HCT116 (cell line): ENCODE measurements around the gene STK39. TPM values are rescaled to one million over a fixed set of nuclear protein-coding genes. Genes with fewer than 3 reads are reported as not detected.
"Not testable (repeated sequence)": the region's sequence is repeated elsewhere in the genome, so short reads cannot be mapped to it uniquely, and the experiment has no call there.

Source experiments
- ATAC-seq: fragments of 200-7000 bp; cut with Tn5 transposase; 2 replicates; pipeline ENCODE4 v1.9.1; 2020; ENCODE audit warnings: mild to moderate bottlenecking, moderate library complexity
- BruUV-seq: library from RNA; stranded (reverse); fragments of 400-500 nt; replicated peaks from 2 replicates; lab custom pipeline; 2021; lab: Mats Ljungman, UMichigan
- CTCF ChIA-PET: fragments of 300-600 bp; sonication (Branson Sonifier 250); formaldehyde crosslinking; loops from one replicate; lab custom pipeline; 2021; ENCODE audit warnings: antibody characterized with exemption; lab: Charles Lee
- POLR2A ChIA-PET: fragments of 300-600, 350-600 bp; sonication (Branson Sonifier 250); formaldehyde crosslinking; loops from one replicate; lab custom pipeline; 2021; ENCODE audit warnings: antibody characterized with exemption; lab: Charles Lee
- RAD21 ChIA-PET, 2 experiments: fragments of 300-600 bp; sonication (Branson Sonifier 250); formaldehyde crosslinking; loops; one replicate each; lab custom pipeline; 2023; ENCODE audit warnings: low total read pairs in 2 of 2; ENCODE audit not compliant: uncharacterized antibody in 2 of 2, unreplicated experiment in 2 of 2, low non-redundant PET in 1 of 2; lab: Charles Lee
- DNase-seq: peaks from one replicate; pipeline ENCODE4 v3.0.0-alpha.2; 2010; ENCODE audit warnings: low read depth, low spot score
- H2AFZ ChIP-seq: fragments of 200-600 bp; shearing (Covaris generic), sonication (generic); 2 replicates; pipeline ENCODE4 v1.6.1; 2017; ENCODE audit warnings: low read depth, mixed run types, mixed read lengths, antibody characterized with exemption, low read length; ENCODE audit not compliant: poor library complexity, severe bottlenecking
- H3K27ac ChIP-seq: 2 replicates; pipeline ENCODE4 v1.5.1; 2012; ENCODE audit warnings: low read depth, low read length
- H3K27me3 ChIP-seq: fragments of 200-600 bp; sonication (generic); 2 replicates; pipeline ENCODE4 v1.6.1; 2016; ENCODE audit warnings: mixed run types, low read length, mixed read lengths; ENCODE audit not compliant: insufficient read depth
- H3K36me3 ChIP-seq, 2 experiments: fragments of 200-500 bp in 1 of 2; fragments of 200-600 bp in 1 of 2; sonication (Bioruptor generic) in 1 of 2; sonication (generic) in 1 of 2; 2 replicates each; pipeline versions ENCODE4 v1.5.1 to v1.6.1; 2014 to 2016; ENCODE audit warnings: low read length in 2 of 2, inconsistent platforms in 1 of 2, mixed read lengths in 1 of 2, mixed run types in 1 of 2; ENCODE audit not compliant: insufficient read depth in 2 of 2, control insufficient read depth in 1 of 2
- H3K4me1 ChIP-seq, 2 experiments: fragments of 200-600 bp in 1 of 2; sonication (generic) in 1 of 2; 2 replicates each; pipeline versions ENCODE4 v1.5.1 to v1.6.1; 2012 to 2017; ENCODE audit warnings: low read length in 2 of 2, inconsistent platforms in 1 of 2, mild to moderate bottlenecking in 1 of 2, mixed read lengths in 1 of 2, mixed run types in 1 of 2, moderate library complexity in 1 of 2; ENCODE audit not compliant: insufficient read depth in 2 of 2, control insufficient read depth in 1 of 2
- H3K4me2 ChIP-seq: fragments of 200-600 bp; sonication (generic); 2 replicates; pipeline ENCODE4 v1.6.1; 2017; ENCODE audit warnings: mixed run types, low read length, mixed read lengths
- H3K4me3 ChIP-seq, 2 experiments: fragments of 200-600 bp in 1 of 2; sonication (generic) in 1 of 2; replicated peaks in 1 of 2; 2 replicates each; pipeline ENCODE4 v1.5.1; 2011 to 2016; ENCODE audit warnings: low read length in 2 of 2, control low read depth in 1 of 2, low read depth in 1 of 2, mild to moderate bottlenecking in 1 of 2, mixed read lengths in 1 of 2, mixed run types in 1 of 2
- H3K79me2 ChIP-seq: fragments of 200-600 bp; sonication (generic); 2 replicates; pipeline ENCODE4 v1.6.1; 2017; ENCODE audit warnings: mild to moderate bottlenecking, mixed run types, low read length, moderate library complexity, mixed read lengths; ENCODE audit not compliant: insufficient read depth
- H3K9ac ChIP-seq: fragments of 200-600 bp; sonication (generic); 2 replicates; pipeline ENCODE4 v1.6.1; 2016; ENCODE audit warnings: low read length, mixed read lengths
- H3K9me2 ChIP-seq: fragments of 200-600 bp; sonication (generic), shearing (Covaris generic); 2 replicates; pipeline ENCODE4 v1.6.1; 2017; ENCODE audit warnings: mixed run types, mild to moderate bottlenecking, moderate library complexity; ENCODE audit not compliant: insufficient read depth
- H3K9me3 ChIP-seq, 2 experiments: fragments of 200-500 bp in 1 of 2; fragments of 200-600 bp in 1 of 2; sonication (Bioruptor generic) in 1 of 2; sonication (generic) in 1 of 2; 2 replicates each; pipeline ENCODE4 v1.6.1; 2014 to 2017; ENCODE audit warnings: low read length in 2 of 2, mixed read lengths in 2 of 2, inconsistent platforms in 1 of 2, low read depth in 1 of 2, mild to moderate bottlenecking in 1 of 2, mixed run types in 1 of 2, moderate library complexity in 1 of 2; ENCODE audit not compliant: control insufficient read depth in 1 of 2, insufficient read depth in 1 of 2
- H4K20me1 ChIP-seq: fragments of 200-600 bp; sonication (generic), shearing (Covaris generic); 2 replicates; pipeline ENCODE4 v1.6.1; 2017; ENCODE audit warnings: mixed run types, mild to moderate bottlenecking, moderate library complexity; ENCODE audit not compliant: insufficient read depth
- EGR1 ChIP-seq: IDR thresholded peaks from 2 replicates; pipeline ENCODE4 v1.6.1; 2012; ENCODE audit warnings: low read depth
- EZH2phosphoT487 ChIP-seq: fragments of 200-600 bp; IDR thresholded peaks from 2 replicates; pipeline ENCODE4 v1.6.1; 2018; ENCODE audit warnings: antibody characterized with exemption, borderline replicate concordance
- FOSL1 ChIP-seq: IDR thresholded peaks from 2 replicates; pipeline ENCODE4 v1.6.1; 2012; ENCODE audit warnings: low read depth
- POLR2AphosphoS5 ChIP-seq: IDR thresholded peaks from 2 replicates; pipeline ENCODE4 v1.6.1; 2011; ENCODE audit warnings: mild to moderate bottlenecking, low read depth, low read length, moderate library complexity
- SIN3A ChIP-seq: IDR thresholded peaks from 2 replicates; pipeline ENCODE4 v1.6.1; 2012; ENCODE audit warnings: low read depth
- SP1 ChIP-seq: IDR thresholded peaks from 2 replicates; pipeline ENCODE4 v1.6.1; 2012; ENCODE audit warnings: low read depth
- SRF ChIP-seq: IDR thresholded peaks from 2 replicates; pipeline ENCODE4 v1.6.1; 2012; ENCODE audit warnings: low read depth
- TCF7L2 ChIP-seq: IDR thresholded peaks from 2 replicates; pipeline ENCODE4 v1.7.0; 2011; ENCODE audit warnings: borderline replicate concordance, inconsistent platforms; ENCODE audit not compliant: insufficient read depth, insufficient read length; ENCODE audit errors: extremely low read depth
- ZFX ChIP-seq: fragments of 450-650 bp; IDR thresholded peaks from 2 replicates; pipeline ENCODE4 v1.6.1; 2017
- ZNF274 ChIP-seq: fragments of 200-500 bp; sonication (Bioruptor generic); IDR thresholded peaks from 2 replicates; pipeline ENCODE4 v1.6.1; 2014; ENCODE audit warnings: mild to moderate bottlenecking, low read depth, low read length, inconsistent platforms
- intact Hi-C: fragments of 100-400 bp; cut with micrococcal nuclease; formaldehyde crosslinking; loops from 2 replicates; pipeline ENCODE4 v1.10.0; 2022
- total RNA-seq: library from RNA; stranded (reverse); gene quantifications from one replicate; pipeline ENCODE4 v1.2.1, GENCODE V29; 2021; ENCODE audit not compliant: unreplicated experiment

Gene STK39
- total RNA-seq, 1 experiment from 2014 or later = 118 TPM

DNA sequence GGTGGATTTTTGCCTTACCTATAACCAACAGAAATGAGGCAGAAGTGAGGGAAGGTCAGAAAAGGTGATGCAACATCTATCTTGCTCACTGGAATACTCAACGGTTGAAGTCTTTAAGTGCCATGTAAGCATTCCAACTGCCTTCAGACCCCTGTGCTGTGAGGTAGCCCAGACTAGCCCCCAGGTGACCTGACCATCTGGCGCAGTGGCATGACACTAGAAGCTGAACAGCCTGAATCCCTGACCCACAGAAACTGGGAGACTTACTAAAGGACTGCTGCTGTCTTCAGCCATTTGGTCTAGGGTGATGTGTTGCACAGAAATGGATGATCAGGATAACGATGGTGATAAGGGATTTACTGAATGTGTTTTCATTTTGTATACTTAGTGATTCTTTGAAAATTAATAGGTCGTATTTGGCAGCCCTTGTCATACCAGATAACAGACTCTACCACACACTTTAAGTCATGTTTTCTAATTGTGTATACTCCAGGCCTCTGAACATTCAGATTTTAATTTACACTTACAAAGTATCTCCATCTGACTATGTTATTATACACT is 161.5 kb downstream of the STK39 start:
- H3K36me3 ChIP-seq = 0 out of 4 replicates have a peak, but pooled peaks cover 0 to 7% of the 10 kb centered on the region in 2 experiments
- no peak overlapping the region for H2AFZ ChIP-seq
- no peaks in the 10 kb centered on the region for H3K4me1 ChIP-seq
- no peaks in the 10 kb centered on the region; the same call in 1 of the 2 replicates for H4K20me1 ChIP-seq
- no peak overlapping the region for H3K27ac ChIP-seq
- ChIA-PET CTCF (no interaction called here), RAD21 (no interaction called here), POLR2A (no interaction called here)
- BruUV-seq = no TSS peak
- intact Hi-C loops = no loop called here
- H3K79me2 ChIP-seq = peaks cover 81% of the 10 kb centered on the region
- H3K27me3 ChIP-seq = no peaks in the 10 kb centered on the region
- TF ChIP-seq SP1 (no peak), ZFX (no peak), TCF7L2 (no peak), EZH2phosphoT487 (no peak), SRF (no peak), FOSL1 (no peak), SIN3A (no peak), ZNF274 (no peak), EGR1 (no peak)
- no peak overlapping the region for H3K9ac ChIP-seq
- H3K4me3 ChIP-seq = no peak overlapping the region
- ATAC-seq (no peak), DNase-seq (no peak)
- no peaks in the 10 kb centered on the region for H3K9me3 ChIP-seq
- H3K9me2 ChIP-seq = no peaks in the 10 kb centered on the region
- no peak overlapping the region for H3K4me2 ChIP-seq

DNA sequence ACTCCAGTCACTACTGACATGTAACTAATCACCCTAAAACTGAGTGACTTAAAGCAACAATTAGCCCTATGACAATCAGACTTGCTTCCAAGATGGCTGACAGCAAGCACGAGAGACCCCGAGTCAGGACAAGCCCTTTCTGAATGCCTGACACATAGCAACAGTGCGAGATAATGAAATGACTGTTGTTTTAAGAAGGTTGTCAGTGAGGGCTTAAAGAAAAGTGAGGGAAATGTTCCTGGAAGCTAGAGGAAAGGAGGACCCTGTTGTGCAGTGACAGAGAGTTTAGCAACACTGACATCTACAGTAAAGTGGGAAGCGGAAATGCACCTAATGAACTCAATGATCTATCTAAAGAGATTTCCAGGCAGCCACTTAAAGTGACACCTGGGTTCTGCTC is 163.1 kb downstream of the STK39 start:
- Histone ChIP-seq H3K9me2 (no peaks in the 10 kb centered on the region), H3K9ac (no peak overlapping the region), H3K4me3 (no peak overlapping the region), H3K36me3 (0 out of 4 replicates have a peak, but pooled peaks cover 0 to 7% of the 10 kb centered on the region in 2 experiments), H3K4me1 (no peaks in the 10 kb centered on the region), H4K20me1 (no peaks in the 10 kb centered on the region; the same call in 1 of the 2 replicates), H3K79me2 (peaks cover 69% of the 10 kb centered on the region), H3K9me3 (no peaks in the 10 kb centered on the region), H2AFZ (no peak overlapping the region), H3K27me3 (no peaks in the 10 kb centered on the region), H3K4me2 (no peak overlapping the region), H3K27ac (no peak overlapping the region)
- intact Hi-C loops = no loop called here
- no TSS peak for BruUV-seq
- ATAC-seq (no peak), DNase-seq (no peak)
- ChIA-PET CTCF (no interaction called here), RAD21 (no interaction called here), POLR2A (no interaction called here)
- TF ChIP-seq ZNF274 (no peak), EZH2phosphoT487 (no peak), SRF (no peak), SP1 (no peak), POLR2AphosphoS5 (no peak)

DNA sequence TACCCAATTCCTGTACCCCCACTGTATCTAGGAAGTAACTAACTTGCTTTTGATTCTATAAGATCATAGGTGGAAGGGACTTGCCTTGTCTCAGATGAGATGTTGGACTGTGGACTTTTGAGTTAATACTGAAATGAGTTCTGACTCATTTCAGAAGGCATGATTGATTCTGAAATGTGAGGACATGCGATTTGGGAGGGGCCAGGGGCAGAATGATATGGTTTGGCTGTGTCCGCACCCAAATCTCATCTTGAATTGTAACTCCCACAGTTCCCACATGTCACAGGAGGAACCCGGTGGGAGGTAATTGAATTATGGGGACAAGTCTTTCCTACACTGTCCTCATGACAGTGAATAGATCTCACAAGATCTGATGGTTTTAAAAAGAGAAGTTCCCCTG is 165.9 kb downstream of the STK39 start:
- DNase-seq, intact Hi-C loops, RAD21 ChIA-PET, POLR2A ChIA-PET, H3K9me3 ChIP-seq, H3K4me2 ChIP-seq, H3K36me3 ChIP-seq, H3K4me3 ChIP-seq, H3K27me3 ChIP-seq, BruUV-seq, ATAC-seq, H2AFZ ChIP-seq, H3K9me2 ChIP-seq, H3K27ac ChIP-seq, H3K9ac ChIP-seq, CTCF ChIA-PET, H4K20me1 ChIP-seq, H3K4me1 ChIP-seq: not testable (repeated sequence)
- H3K79me2 ChIP-seq = peaks cover 66% of the 10 kb centered on the region
